Panc1 (cell line): ENCODE results near the gene EPHA10.

Experiments used
- CTCF ChIP-seq: fragments of 450-650 bp; IDR thresholded peaks from 2 replicates; pipeline ENCODE4 v1.5.1; 2017; ENCODE audit warnings: mild to moderate bottlenecking
- SIN3A ChIP-seq: IDR thresholded peaks from 2 replicates; pipeline ENCODE4 v1.6.1; 2012; ENCODE audit warnings: low read depth, mild to moderate bottlenecking, low read length, moderate library complexity, borderline replicate concordance; ENCODE audit not compliant: insufficient read depth

GRCh38 chr1:37792943-37793686 lies 28.2 kb upstream of the EPHA10 start:
- TF ChIP-seq CTCF (no peak), SIN3A (no peak)
